GM23248 (cell line): ENCODE results near the gene STAMBPL1.

ENCODE experiments used
- EZH2 ChIP-seq: fragments of 200-600 bp; sonication (generic); IDR thresholded peaks from 2 replicates; pipeline ENCODE4 v1.6.1; 2018; ENCODE audit warnings: antibody characterized with exemption, mild to moderate bottlenecking; ENCODE audit not compliant: insufficient read depth, poor library complexity, severe bottlenecking
- EZH2phosphoT487 ChIP-seq: fragments of 200-600 bp; sonication (generic); IDR thresholded peaks from 2 replicates; pipeline ENCODE4 v1.6.1; 2018; ENCODE audit warnings: antibody characterized with exemption, moderate library complexity, mild to moderate bottlenecking, low read depth; ENCODE audit not compliant: insufficient read depth

DNA sequence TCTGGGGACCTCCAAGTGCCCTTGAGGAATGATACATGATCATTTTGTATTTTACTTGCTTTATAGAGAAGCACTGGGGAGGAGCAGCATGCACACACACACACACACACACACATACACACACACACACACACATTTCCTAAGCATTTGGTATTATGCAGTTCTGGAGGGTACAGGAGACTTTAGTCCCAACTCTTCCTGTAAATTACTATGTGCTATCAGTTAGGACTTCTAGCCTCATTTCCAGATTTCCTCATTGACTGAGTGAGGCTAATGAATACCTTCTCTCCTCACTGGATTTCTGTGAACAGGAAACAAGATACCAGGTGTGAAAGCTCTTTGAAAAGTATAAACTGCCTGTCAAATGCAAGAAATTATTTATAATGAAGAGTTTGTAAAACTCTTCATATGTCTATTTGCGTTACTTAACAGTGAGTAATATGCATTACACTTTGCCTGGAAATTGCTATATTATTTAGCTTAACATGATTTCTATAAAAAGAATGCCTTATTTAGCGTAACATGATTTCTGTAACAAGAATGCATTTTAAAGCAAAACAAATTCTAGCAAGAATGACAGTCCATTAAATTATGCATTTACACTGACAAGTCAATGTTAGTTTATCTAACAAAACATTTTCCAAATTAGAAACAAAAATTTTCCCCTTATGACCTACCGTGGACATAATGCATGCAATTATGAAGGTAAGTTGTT, 38.3 kb downstream of the STAMBPL1 start:
- TF ChIP-seq EZH2phosphoT487 (no peak), EZH2 (no peak)
